Hematopoietic multipotent progenitor cell treated with erythropoietin and hydrocortisone succinate and interleukin-3 and kit ligand, for 6 days (in vitro differentiated cells): ENCODE results near the gene PDE6D.

Experiments used
- DNase-seq: peaks from one replicate; pipeline ENCODE4 v3.0.0-alpha.2; 2015

Gene PDE6D

GRCh38 chr2:231780909-231781797, at the start of gene PDE6D:
PDE6D (minus strand) TSS chr2:231781282; CDS start chr2:231781114, 168 bp downstream.
- peak; percentile 97 for DNase-seq

GRCh38 chr2:231821908-231822307, 40.8 kb upstream of the PDE6D start:
- no peak for DNase-seq

- DNase-seq = no peak
Measured at GRCh38 chr2:231820786-231821303, 39.8 kb upstream of the PDE6D start.

GRCh38 chr2:231819447-231820042, 38.5 kb upstream of the PDE6D start:
- DNase-seq = no peak

GRCh38 chr2:231816327-231817026, 35.4 kb upstream of the PDE6D start:
- DNase-seq = no peak

GRCh38 chr2:231810905-231811304, 29.8 kb upstream of the PDE6D start:
- DNase-seq = no peak

GRCh38 chr2:231807020-231807419, 25.9 kb upstream of the PDE6D start:
- no peak for DNase-seq

- DNase-seq = no peak
Measured at GRCh38 chr2:231803501-231804138, 22.5 kb upstream of the PDE6D start.

GRCh38 chr2:231800493-231801091, 19.5 kb upstream of the PDE6D start:
- DNase-seq = peak; percentile 63

- peak; percentile 67 for DNase-seq
Measured at GRCh38 chr2:231795525-231796327, 14.6 kb upstream of the PDE6D start.

- no peak for DNase-seq
Measured at GRCh38 chr2:231794383-231794782, 13.3 kb upstream of the PDE6D start.

GRCh38 chr2:231791107-231791506, 10.0 kb upstream of the PDE6D start:
- no peak for DNase-seq

GRCh38 chr2:231786917-231787292, 5.8 kb upstream of the PDE6D start:
- no peak for DNase-seq

GRCh38 chr2:231786177-231786916, 5.3 kb upstream of the PDE6D start, which contains the start of gene COPS7B:
COPS7B (plus strand) TSS chr2:231786445; CDS start chr2:231788571, 2,126 bp downstream.
- peak; percentile 91 for DNase-seq

GRCh38 chr2:231785822-231786176, 4.7 kb upstream of the PDE6D start:
- DNase-seq = no peak

GRCh38 chr2:231785413-231785812, 4.3 kb upstream of the PDE6D start:
- no peak for DNase-seq

- peak; percentile 70 for DNase-seq
Measured at GRCh38 chr2:231781798-231782726, 980 bp upstream of the PDE6D start.

- DNase-seq = peak; percentile 52
Measured at GRCh38 chr2:231780123-231780908, 766 bp downstream of the PDE6D start.
